SH-SY5Y (cell line): ENCODE data around the gene PWP2.

Source experiments
- GATA2 ChIP-seq: IDR thresholded peaks from 2 replicates; pipeline ENCODE4 v1.6.1; 2011; ENCODE audit warnings: mild to moderate bottlenecking, low read depth, low read length
- GATA3 ChIP-seq: IDR thresholded peaks from 2 replicates; pipeline ENCODE4 v1.6.1; 2011; ENCODE audit warnings: low read depth, mild to moderate bottlenecking, low read length, moderate library complexity

GRCh38 chr21:44090325-44090724 lies 16.9 kb upstream of the PWP2 start:
- no peak for TF ChIP-seq GATA2
- TF ChIP-seq GATA3: no peak
